Heart left ventricle (tissue), 16 donors: Measurements from ENCODE around the gene NOS1AP. TPM values are rescaled to one million over a fixed set of nuclear protein-coding genes. Genes with fewer than 3 reads are reported as not detected.

Source experiments
- ATAC-seq, 4 donors: fragments of 200-7000 bp; cut with Tn5 transposase; one replicate each; pipeline ENCODE4 v1.9.1; 2020 to 2022; ENCODE audit warnings: moderate library complexity in 4 of 4, mild to moderate bottlenecking in 3 of 4, moderate number of reproducible peaks in 1 of 4
- DNase-seq, 5 donors: peaks; one replicate each; pipeline ENCODE4 v3.0.0-alpha.2; 2020
- H3K27ac ChIP-seq, 12 donors: fragments of 200-600 bp; sonication (generic) in 4 of 12; one replicate each; pipeline versions ENCODE4 v1.5.0 to v1.8.0; 2016 to 2022; ENCODE audit warnings: mild to moderate bottlenecking in 2 of 12
- H3K27me3 ChIP-seq, 9 donors: fragments of 200-600 bp; sonication (generic) in 2 of 9; one replicate each; pipeline versions ENCODE4 v1.5.1 to v1.8.0; 2016 to 2022; ENCODE audit warnings: mild to moderate bottlenecking in 3 of 9
- H3K36me3 ChIP-seq, 9 donors: fragments of 200-600 bp; sonication (generic) in 2 of 9; one replicate each; pipeline versions ENCODE4 v1.5.0 to v1.8.0; 2018 to 2022; ENCODE audit warnings: mild to moderate bottlenecking in 2 of 9
- H3K4me1 ChIP-seq, 12 donors: fragments of 200-600 bp; sonication (generic) in 4 of 12; one replicate each; pipeline versions ENCODE4 v1.5.0 to v1.8.0; 2016 to 2022; ENCODE audit warnings: mild to moderate bottlenecking in 3 of 12
- H3K4me3 ChIP-seq, 12 donors: fragments of 200-600 bp; sonication (generic) in 4 of 12; one replicate each; pipeline versions ENCODE4 v1.5.0 to v1.8.0; 2017 to 2022; ENCODE audit warnings: mild to moderate bottlenecking in 9 of 12, moderate library complexity in 4 of 12
- H3K9me3 ChIP-seq, 12 donors: fragments of 200-600 bp; sonication (generic) in 4 of 12; one replicate each; pipeline versions ENCODE4 v1.5.0 to v1.8.0; 2016 to 2022; ENCODE audit warnings: mild to moderate bottlenecking in 1 of 12
- CTCF ChIP-seq, 12 donors: fragments of 200-600 bp; sonication (generic) in 4 of 12; IDR thresholded peaks; one replicate each; pipeline versions ENCODE4 v1.5.0 to v1.8.0; 2018 to 2022; ENCODE audit warnings: antibody characterized with exemption in 12 of 12, mild to moderate bottlenecking in 5 of 12
- POLR2A ChIP-seq, 2 donors: fragments of 450-650 bp; IDR thresholded peaks; one replicate each; pipeline ENCODE4 v1.6.1; 2017; ENCODE audit warnings: antibody characterized with exemption in 2 of 2, mild to moderate bottlenecking in 2 of 2, moderate library complexity in 2 of 2
- WGBS, 4 donors: extraction: QIAGEN DNeasy Blood & Tissue Kit in 2 of 4; methylation state at CpG; one replicate each; pipeline versions ENCODE4 v1.1.5 to v1.1.7; 2013 to 2018; 5-methylcytosine and 5-hydroxymethylcytosine counted together
- intact Hi-C, 10 donors: fragments of 100-400 bp; cut with DNase I; formaldehyde crosslinking; loops; one replicate each; pipeline versions ENCODE4 v1.11.1 to v1.14.2; 2022
- polyA plus RNA-seq, 2 donors: library from polyadenylated mRNA; stranded (reverse); fragments of 200-250 nt; gene quantifications; one replicate each; pipeline ENCODE4 v1.2.3, GENCODE V29; 2013
- total RNA-seq, 9 donors: library from RNA; depleted of rRNA in 2 of 9; stranded (reverse); fragments of >200 nt in 2 of 9; fragmentation: NEBNext Ultra II Directional in 3 of 9; extraction: Animal tissue kit (Norgen Biotek cat#: 25700) in 3 of 9; gene quantifications; one replicate each; pipeline versions ENCODE4 v1.1.0 to v1.2.4, GENCODE V29; 2016 to 2023
- donor health status: ischemic (EF 13 %, LVEDD 7.1; RV severe dilation, severe dysfunction).
- donor health status: healthy with polysubstance abuse.
- donor health status: DM: no; HTN: yes; CAD: no.
- donor health status: DM: no; HTN: no; CAD: no.
- donor health status: ischemic (EF 25% LVEDD 6.9; RV normal size, moderate dysfunction).
- donor health status: ischemic (EF 25% LVEDD 5.7; RV mildly dilated, moderate dysfunction).
- donor health status: healthy.
- donor health status: DM: yes; HTN: yes; CAD: no.
- donor health status: ischemic (EF 35%, LVEDD 5.7; RV mildly dilated, moderate dysfunction).
- donor health status: nonischemic (EF 11% LVEDD 7.7; RV severe dilation, severe dysfunction).
- donor health status: DM: yes; HTN: yes; CAD: no.
- donor health status: PGD.
- donor health status: ischemic (EF 29% LVEDD 5.4; RV normal size, mild dysfunction).
- donor health status: nonischemic (EF 23%, LVEDD 6.1; RV moderate dilation, normal function).

The NOS1AP gene
- total and polyA plus RNA-seq, 11 donors = 1.1 to 6.4 (median 4.3) TPM

GRCh38 chr1:162207862-162208261 lies 138.4 kb downstream of the NOS1AP start:
- WGBS, 4 donors = 93 to 97% (median 97%) methylated on average over 3 of the region's 3 CpGs
- H3K4me1 ChIP-seq = peaks cover 0 to 40% (median 4%) of the 10 kb centered on the region in 12 donors

GRCh38 chr1:162210196-162210595 lies 140.7 kb downstream of the NOS1AP start:
- H3K36me3 ChIP-seq = no peaks in the 10 kb centered on the region
- TF ChIP-seq CTCF (IDR thresholded peaks at IDR 0.05) (no peak), POLR2A (IDR thresholded peaks at IDR 0.05) (no peak)
- intact Hi-C loops = no loop called here
- H3K4me1 ChIP-seq = peaks cover 0 to 46% (median 9%) of the 10 kb centered on the region in 12 donors
- ATAC-seq (no peak), DNase-seq (peak in 1 of 5 donors; percentile 31)
- WGBS, 4 donors = 70 to 75% (median 72%) methylated on average over 6 of the region's 6 CpGs
- no peak overlapping the region for H3K4me3 ChIP-seq
- H3K9me3 ChIP-seq = no peaks in the 10 kb centered on the region
- H3K27me3 ChIP-seq = no peaks in the 10 kb centered on the region
- H3K27ac ChIP-seq = no peak overlapping the region

More at GRCh38 chr1:162207862-162208261, 138.4 kb downstream of the NOS1AP start:
- ATAC-seq (no peak), DNase-seq (no peak)
- no peak overlapping the region for H3K4me3 ChIP-seq
- H3K27me3 ChIP-seq = no peaks in the 10 kb centered on the region
- TF ChIP-seq POLR2A (IDR thresholded peaks at IDR 0.05) = no peak
- no peak for TF ChIP-seq CTCF (IDR thresholded peaks at IDR 0.05)
- intact Hi-C loops = no loop called here
- peak overlapping the region in 1 of 12 donors; percentile 50 for H3K27ac ChIP-seq
- no peaks in the 10 kb centered on the region for H3K36me3 ChIP-seq
- no peaks in the 10 kb centered on the region for H3K9me3 ChIP-seq

- ATAC-seq = peak; percentile 60 to 81 (median 75)
- intact Hi-C loops = no loop called here
Measured at GRCh38 chr1:162212713-162213112, 143.2 kb downstream of the NOS1AP start.

More at GRCh38 chr1:162212713-162213112, 143.2 kb downstream of the NOS1AP start:
- no peaks in the 10 kb centered on the region for H3K36me3 ChIP-seq
- no peaks in the 10 kb centered on the region for H3K9me3 ChIP-seq
- WGBS, 4 donors = 44 to 64% (median 53%) methylated on average over 7 of the region's 7 CpGs
- H3K27ac ChIP-seq = peak overlapping the region in 8 of 12 donors; percentile 24 to 78 (median 65)
- no peaks in the 10 kb centered on the region for H3K27me3 ChIP-seq
- peaks cover 0 to 37% (median 9%) of the 10 kb centered on the region in 12 donors for H3K4me1 ChIP-seq
- TF ChIP-seq CTCF (IDR thresholded peaks at IDR 0.05) = no peak
- H3K4me3 ChIP-seq = no peak overlapping the region
- DNase-seq = peak in 2 of 5 donors; percentile 40 to 50
